Adrenal gland (tissue), 12 donors: Measurements from ENCODE around the gene NRARP. TPM values are rescaled to one million over a fixed set of nuclear protein-coding genes. Genes with fewer than 3 reads are reported as not detected.

Experiments
- DNase-seq, 7 donors: peaks; one replicate each; pipeline ENCODE4 v3.0.0-alpha.2; 2019 to 2020
- H3K27ac ChIP-seq, 5 donors: fragments of 200-600 bp; sonication (generic) in 4 of 5; 1 replicate in 3 of 5; 2 replicates in 2 of 5; pipeline versions ENCODE4 v1.5.1 to v1.8.0; 2016 to 2020; ENCODE audit warnings: mild to moderate bottlenecking in 1 of 5
- H3K27me3 ChIP-seq: fragments of 200-600 bp; 2 replicates; pipeline ENCODE4 v1.8.0; 2021
- H3K36me3 ChIP-seq, 2 donors: fragments of 200-600 bp; replicated peaks in 1 of 2; 1 replicate in 1 of 2; 2 replicates in 1 of 2; pipeline versions ENCODE4 v1.5.1 to v1.8.0; 2018 to 2022
- H3K4me1 ChIP-seq, 2 donors: fragments of 200-600 bp; replicated peaks in 1 of 2; 1 replicate in 1 of 2; 2 replicates in 1 of 2; pipeline versions ENCODE4 v1.5.1 to v1.8.0; 2018 to 2021
- H3K4me3 ChIP-seq, 4 donors: fragments of 200-600 bp; sonication (generic) in 3 of 4; one replicate each; pipeline ENCODE4 v1.5.1; 2016 to 2018
- H3K9me3 ChIP-seq, 3 donors: fragments of 200-600 bp; sonication (generic) in 1 of 3; replicated peaks in 1 of 3; 1 replicate in 2 of 3; 2 replicates in 1 of 3; pipeline versions ENCODE4 v1.5.1 to v1.8.0; 2016 to 2021
- CTCF ChIP-seq, 6 experiments: fragments of 450-650 bp in 4 of 6; fragments of 200-600 bp in 2 of 6; sonication (generic) in 1 of 6; IDR thresholded peaks; 1 replicate in 5 of 6; 2 replicates in 1 of 6; pipeline versions ENCODE4 v1.5.1 to v1.8.0; 2016 to 2021; ENCODE audit warnings: antibody characterized with exemption in 6 of 6, mild to moderate bottlenecking in 2 of 6, moderate library complexity in 1 of 6
- POLR2A ChIP-seq, 2 donors: fragments of 450-650 bp; IDR thresholded peaks; one replicate each; pipeline ENCODE4 v1.6.1; 2017; ENCODE audit warnings: antibody characterized with exemption in 2 of 2, mild to moderate bottlenecking in 2 of 2, moderate library complexity in 1 of 2
- WGBS, 4 donors: extraction: QIAGEN DNeasy Blood & Tissue Kit in 2 of 4; methylation state at CpG; one replicate each; pipeline versions ENCODE4 v1.1.5 to v1.1.7; 2013 to 2017; 5-methylcytosine and 5-hydroxymethylcytosine counted together
- intact Hi-C, 2 donors: fragments of 100-400 bp; cut with DNase I; formaldehyde crosslinking; loops; one replicate each; pipeline versions ENCODE4 v1.14.1 to v1.15.0; 2022 to 2023
- polyA plus RNA-seq, 3 donors: library from polyadenylated mRNA; stranded (reverse); fragments of 200-250 nt in 2 of 3; fragments of 350-450 nt in 1 of 3; fragmentation: Illumina TruSeq in 1 of 3; extraction: RNeasy Lipid Tissue Mini Kit (QIAGEN cat#74804) in 1 of 3; gene quantifications; one replicate each; pipeline ENCODE4 v1.2.3, GENCODE V29; 2013 to 2014
- total RNA-seq, 9 donors: library from RNA; depleted of rRNA in 4 of 9; stranded (reverse); fragments of >200 nt in 4 of 9; fragments of 120-200 nt in 1 of 9; fragmentation: NEBNext Ultra II Directional in 1 of 9; extraction: Animal tissue kit (Norgen Biotek cat#: 25700) in 1 of 9; gene quantifications; one replicate each; pipeline versions ENCODE4 v1.1.0 to v1.2.4, GENCODE V29; 2013 to 2023
- donor health status: healthy with polysubstance abuse.
- donor health status: Bipolar disorder and iron deficiency.
- donor health status: DM: yes; HTN: yes; CAD: no.
- donor health status: DM: no; HTN: no; CAD: no.
- donor health status: DM: no; HTN: no; CAD: no.
- donor health status: DM: yes; HTN: yes; CAD: no.

The NRARP gene
- total and polyA plus RNA-seq, 12 donors, result 0.59 to 11.2 (median 2.7) TPM

DNA sequence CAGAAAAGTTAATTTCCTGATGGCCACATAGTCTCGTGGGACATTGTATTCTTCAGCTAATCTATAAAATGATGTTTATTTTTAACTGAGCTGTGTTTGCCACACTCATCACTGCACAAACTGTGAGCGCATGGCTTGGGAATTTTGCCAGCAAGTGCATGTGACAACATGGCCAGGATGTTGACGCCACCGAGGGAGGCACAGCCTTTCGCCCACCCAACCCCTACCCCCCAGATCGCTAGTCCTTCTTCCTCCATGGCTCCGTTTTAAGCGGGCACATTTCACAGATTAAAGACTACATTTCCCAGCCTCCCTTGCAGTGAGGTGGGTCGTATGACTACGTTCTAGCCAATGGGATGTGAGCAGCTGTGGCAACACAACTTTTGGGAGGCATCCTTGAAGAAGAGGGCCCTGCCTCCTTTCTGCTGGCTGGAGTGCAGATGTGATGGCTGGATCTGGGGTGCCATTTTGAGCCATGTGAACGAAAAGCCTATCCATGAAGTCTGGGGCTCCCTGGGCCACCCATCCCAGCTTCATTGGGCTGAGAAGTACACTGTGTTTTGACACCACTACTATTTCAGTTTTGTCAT is 7.9 kb downstream of the NRARP start:
- Histone ChIP-seq H3K4me3 (no peak overlapping the region), H3K9me3 (no peaks in the 10 kb centered on the region), H3K27ac (no peak overlapping the region), H3K4me1 (peaks cover 3 to 13% of the 10 kb centered on the region in 2 donors), H3K27me3 (peaks cover 17% of the 10 kb centered on the region), H3K36me3 (no peaks in the 10 kb centered on the region)
- TF ChIP-seq POLR2A (IDR thresholded peaks at IDR 0.05), result no peak
- TF ChIP-seq CTCF (IDR thresholded peaks at IDR 0.05), result peak in 1 of 6 experiments; percentile 13
- intact Hi-C loops, result loop anchor here in 1 of 2 donors (10.0 kb wide), 1 partner anchor 231 kb away; no protein-coding TSS in a partner anchor
- peak in 1 of 7 donors; percentile 35 for DNase-seq
- 43 to 47% (median 45%) methylated on average over 11 of the region's 11 CpGs for WGBS, 4 donors

- peaks cover 13% of the 10 kb centered on the region for H3K27me3 ChIP-seq
- intact Hi-C loops, result loop anchor here in 1 of 2 donors (10.0 kb wide), 1 partner anchor 231 kb away; no protein-coding TSS in a partner anchor
- H3K4me3 ChIP-seq, result no peak overlapping the region
- peaks cover 3 to 13% of the 10 kb centered on the region in 2 donors for H3K4me1 ChIP-seq
- no peak for TF ChIP-seq POLR2A (IDR thresholded peaks at IDR 0.05)
- TF ChIP-seq CTCF (IDR thresholded peaks at IDR 0.05), result no peak
- no peaks in the 10 kb centered on the region for H3K9me3 ChIP-seq
- 50 to 59% (median 57%) methylated on average over 29 of the region's 29 CpGs for WGBS, 4 donors
- no peak overlapping the region for H3K27ac ChIP-seq
- no peaks in the 10 kb centered on the region for H3K36me3 ChIP-seq
- DNase-seq, result no peak
Observed at GRCh38 chr9:137293482-137294090, 8.5 kb downstream of the NRARP start.

DNA sequence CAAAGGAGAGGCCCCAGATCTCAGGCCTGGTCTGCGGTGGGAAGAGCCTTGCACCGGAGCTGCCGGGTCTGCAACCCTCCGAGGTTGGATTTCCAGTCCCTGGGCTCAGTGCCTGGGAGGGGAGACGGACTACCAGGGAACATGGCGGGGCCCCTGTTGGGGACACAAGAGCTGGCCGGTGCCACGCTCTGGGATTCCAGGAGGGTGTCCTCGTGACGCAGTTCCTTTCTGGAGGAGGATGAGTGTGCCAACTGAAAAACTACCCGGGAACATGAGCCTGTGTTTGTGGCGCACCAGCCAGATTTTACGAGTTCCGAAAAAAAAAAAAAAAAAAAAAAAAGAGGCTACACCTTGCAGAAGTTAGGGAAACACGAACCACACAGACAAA is 9.0 kb downstream of the NRARP start:
- TF ChIP-seq POLR2A (IDR thresholded peaks at IDR 0.05) (no peak), CTCF (IDR thresholded peaks at IDR 0.05) (no peak)
- peaks cover 13% of the 10 kb centered on the region for H3K27me3 ChIP-seq
- intact Hi-C loops, result loop anchor here in 1 of 2 donors (10.0 kb wide), 1 partner anchor 232 kb away; no protein-coding TSS in a partner anchor
- WGBS, 4 donors, result 85 to 90% (median 87%) methylated on average over 10 to 15 of the region's 15 CpGs
- peaks cover 3 to 13% of the 10 kb centered on the region in 2 donors for H3K4me1 ChIP-seq
- H3K27ac ChIP-seq, result no peak overlapping the region
- DNase-seq, result no peak
- H3K9me3 ChIP-seq, result no peaks in the 10 kb centered on the region
- H3K4me3 ChIP-seq, result no peak overlapping the region
- no peaks in the 10 kb centered on the region for H3K36me3 ChIP-seq

- H3K4me1 ChIP-seq, result no peaks in the 10 kb centered on the region
- intact Hi-C loops, result no loop called here
- H3K4me3 ChIP-seq, result no peak overlapping the region
- no peaks in the 10 kb centered on the region for H3K36me3 ChIP-seq
- peak in 3 of 7 donors; percentile 59 to 71 (median 62) for DNase-seq
- no peaks in the 10 kb centered on the region for H3K9me3 ChIP-seq
- H3K27me3 ChIP-seq, result no peaks in the 10 kb centered on the region
- no peak for TF ChIP-seq POLR2A (IDR thresholded peaks at IDR 0.05)
- peak in 5 of 6 experiments; percentile 34 to 53 (median 38) for TF ChIP-seq CTCF (IDR thresholded peaks at IDR 0.05)
- 48 to 53% (median 51%) methylated on average over 13 to 14 of the region's 14 CpGs for WGBS, 4 donors
- no peak overlapping the region for H3K27ac ChIP-seq
Observed at GRCh38 chr9:137286975-137287383, 15.1 kb downstream of the NRARP start.
